KOPT-K1 (cell line): ENCODE measurements around the gene GBP1.
"Not testable (repeated sequence)": the region's sequence is repeated elsewhere in the genome, so short reads cannot be mapped to it uniquely, and the experiment has no call there.

Experiments
- H3K27ac ChIP-seq: fragments of 200-600 bp; sonication (generic); 2 replicates; pipeline ENCODE4 v1.5.1; 2016; ENCODE audit warnings: antibody characterized with exemption, mild to moderate bottlenecking, low read depth, low read length; ENCODE audit not compliant: poor library complexity, severe bottlenecking
- H3K36me3 ChIP-seq: fragments of 200-600 bp; sonication (generic); 2 replicates; pipeline ENCODE4 v1.5.1; 2017; ENCODE audit warnings: antibody characterized with exemption, mild to moderate bottlenecking, low read length, moderate library complexity; ENCODE audit not compliant: insufficient read depth
- H3K9me3 ChIP-seq: fragments of 200-600 bp; sonication (generic); 2 replicates; pipeline ENCODE4 v1.5.1; 2017; ENCODE audit warnings: antibody characterized with exemption, low read length, mild to moderate bottlenecking; ENCODE audit not compliant: insufficient read depth, poor library complexity, severe bottlenecking

GBP1 gene

DNA sequence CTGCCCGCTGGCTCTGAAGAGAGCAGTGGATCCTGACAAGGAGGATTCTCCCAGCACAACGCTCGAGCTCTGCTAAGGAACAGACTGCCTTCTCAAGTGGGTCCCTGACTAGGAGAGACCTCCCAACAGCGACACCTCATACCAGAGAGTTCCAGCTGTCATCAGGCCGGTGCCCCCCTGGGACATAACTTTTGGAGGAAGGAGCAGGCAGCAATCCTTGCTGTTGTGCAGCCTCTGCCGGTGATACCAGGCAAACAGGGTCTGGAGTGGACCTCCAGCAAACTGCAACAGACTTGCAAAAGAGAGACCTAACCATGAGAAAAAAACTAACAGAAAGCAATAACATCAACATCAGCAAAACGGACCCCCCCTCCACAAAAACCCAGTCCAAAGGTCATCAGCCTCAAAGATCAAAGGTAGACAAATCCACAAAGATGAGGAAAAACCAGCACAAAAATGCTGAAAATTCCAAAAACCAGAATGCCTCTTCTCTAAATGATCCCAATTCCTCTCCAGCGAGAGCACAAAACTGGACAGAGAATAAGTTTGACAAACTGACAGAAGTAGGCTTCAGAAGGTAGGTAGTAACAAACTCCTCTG, 7.6 kb upstream of the GBP1 start:
- H3K27ac ChIP-seq = not testable (repeated sequence)

GRCh38 chr1:89070509-89070908, 5.5 kb upstream of the GBP1 start:
- peaks cover 14% of the 10 kb centered on the region for H3K9me3 ChIP-seq
- peak overlapping the region; percentile 72 for H3K27ac ChIP-seq
- H3K36me3 ChIP-seq = no peaks in the 10 kb centered on the region

More for the DNA sequence above, 7.6 kb upstream of the GBP1 start:
- H3K36me3 ChIP-seq = not testable (repeated sequence)
- H3K9me3 ChIP-seq = peaks cover 14% of the 10 kb centered on the region

- H3K27ac ChIP-seq = peak overlapping the region; percentile 72
- no peaks in the 10 kb centered on the region for H3K36me3 ChIP-seq
- H3K9me3 ChIP-seq = peaks cover 14% of the 10 kb centered on the region
These were observed 4.9 kb upstream of the GBP1 start for GRCh38 chr1:89069951-89070350.

DNA sequence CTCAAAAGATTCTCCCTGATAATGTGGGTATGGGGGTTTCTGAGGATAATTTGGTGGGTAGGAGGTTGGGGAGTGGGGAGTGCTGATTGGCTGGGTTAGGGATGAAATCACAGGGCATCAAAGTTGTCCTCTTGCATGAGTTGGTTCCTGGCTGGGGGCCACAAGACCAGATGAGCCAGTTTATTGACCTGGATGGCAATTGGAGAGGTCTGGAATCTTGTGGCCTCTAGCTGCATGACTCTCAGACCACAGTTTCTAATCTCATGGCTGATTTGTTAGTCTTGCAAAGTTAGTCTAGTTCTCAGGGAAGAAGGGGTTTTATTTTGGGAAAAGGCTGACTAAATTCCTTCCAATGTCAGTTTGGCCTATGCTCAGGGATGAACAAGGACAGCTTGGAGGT, 3.3 kb upstream of the GBP1 start:
- no peak overlapping the region for H3K27ac ChIP-seq
- H3K36me3 ChIP-seq = no peaks in the 10 kb centered on the region
- peaks cover 5% of the 10 kb centered on the region for H3K9me3 ChIP-seq

DNA sequence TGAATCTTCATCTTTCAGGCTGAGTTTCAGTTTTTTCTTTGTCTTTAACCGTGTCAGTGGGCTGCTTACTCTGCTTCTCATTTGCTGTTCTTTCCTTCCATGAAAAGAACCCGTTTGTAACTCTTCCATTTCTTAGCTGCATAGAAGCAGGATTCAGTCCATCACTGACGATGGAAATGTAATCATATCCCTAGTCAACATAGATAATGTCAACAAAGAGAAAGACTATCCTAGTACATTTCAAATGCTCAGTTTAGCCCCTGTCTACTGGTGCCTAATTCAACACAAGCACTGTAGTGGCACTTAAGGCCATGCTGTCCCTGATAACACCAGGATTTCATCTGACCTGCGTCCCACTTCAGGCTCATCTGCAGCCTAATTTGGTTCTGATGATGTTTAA, 376 bp downstream of the GBP1 start:
- peak overlapping the region; percentile 62 for H3K27ac ChIP-seq
- no peaks in the 10 kb centered on the region for H3K9me3 ChIP-seq
- peaks cover 17% of the 10 kb centered on the region for H3K36me3 ChIP-seq

GRCh38 chr1:89063094-89063493, 1.9 kb downstream of the GBP1 start:
- no peaks in the 10 kb centered on the region for H3K9me3 ChIP-seq
- H3K36me3 ChIP-seq = peaks cover 31% of the 10 kb centered on the region
- no peak overlapping the region for H3K27ac ChIP-seq

- Histone ChIP-seq H3K27ac (no peak overlapping the region), H3K9me3 (no peaks in the 10 kb centered on the region), H3K36me3 (peaks cover 61% of the 10 kb centered on the region)
These were observed 4.9 kb downstream of the GBP1 start for GRCh38 chr1:89060091-89060490.

DNA sequence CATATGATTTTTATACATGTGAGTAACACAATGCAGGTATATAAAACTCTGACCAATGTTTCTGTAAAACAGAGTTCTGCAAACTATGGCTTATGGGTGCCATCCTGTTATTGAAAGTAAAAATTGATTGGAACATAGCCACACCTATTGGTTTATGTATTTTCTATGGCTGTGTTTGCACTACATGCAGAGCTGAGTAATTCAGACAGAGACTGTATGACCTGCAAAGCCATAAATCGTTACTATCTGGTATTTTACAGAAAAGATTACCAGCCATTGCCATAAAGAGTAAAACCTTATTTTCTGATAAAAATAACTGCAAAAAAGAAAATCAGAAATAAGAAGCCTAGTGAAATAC, 13.1 kb downstream of the GBP1 start:
- peaks cover 58% of the 10 kb centered on the region for H3K36me3 ChIP-seq
- no peak overlapping the region for H3K27ac ChIP-seq
- no peaks in the 10 kb centered on the region for H3K9me3 ChIP-seq

- Histone ChIP-seq H3K27ac (no peak overlapping the region), H3K36me3 (peaks cover 53% of the 10 kb centered on the region), H3K9me3 (no peaks in the 10 kb centered on the region)
These were observed 13.6 kb downstream of the GBP1 start for GRCh38 chr1:89051300-89051954.

GRCh38 chr1:89050649-89051033, 14.4 kb downstream of the GBP1 start:
- H3K9me3 ChIP-seq = no peaks in the 10 kb centered on the region
- peaks cover 45% of the 10 kb centered on the region for H3K36me3 ChIP-seq
- H3K27ac ChIP-seq = no peak overlapping the region

DNA sequence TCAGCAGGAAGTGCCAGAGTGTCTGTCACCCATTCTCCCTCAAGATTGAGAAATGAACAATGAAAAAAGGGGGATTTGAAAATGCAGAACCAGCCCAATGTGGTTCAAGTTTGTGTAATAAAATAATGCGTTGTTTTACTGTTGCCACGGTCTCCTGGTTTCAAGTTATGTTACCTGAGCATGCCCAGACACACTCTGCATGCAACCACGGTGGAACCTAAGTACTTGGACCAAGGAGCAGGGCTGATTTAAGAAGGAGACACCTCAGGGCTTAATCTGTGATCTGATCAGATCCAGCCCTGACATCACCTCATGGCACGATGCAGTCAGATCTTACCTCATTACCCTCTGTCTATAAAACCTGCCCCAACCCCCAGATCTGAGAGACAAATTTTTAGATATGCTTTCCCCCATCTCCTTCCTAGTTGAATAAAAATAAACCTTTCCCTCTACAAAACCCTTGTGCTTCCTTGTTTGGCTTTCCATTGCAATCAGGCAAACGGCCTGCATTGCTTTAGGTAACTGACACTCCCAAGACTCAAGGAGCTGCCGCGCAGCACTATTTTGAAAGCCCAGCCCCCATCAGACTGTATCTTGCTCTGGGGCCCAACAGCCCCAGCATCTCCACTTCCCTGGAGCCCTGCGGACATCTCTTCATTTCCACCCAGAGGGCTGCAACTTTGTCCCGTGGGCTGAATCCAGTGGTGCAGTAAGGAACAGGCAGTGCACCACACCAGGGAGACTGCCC, 14.9 kb downstream of the GBP1 start:
- not testable (repeated sequence) for H3K27ac ChIP-seq, H3K9me3 ChIP-seq
- H3K36me3 ChIP-seq = peaks cover 40% of the 10 kb centered on the region

DNA sequence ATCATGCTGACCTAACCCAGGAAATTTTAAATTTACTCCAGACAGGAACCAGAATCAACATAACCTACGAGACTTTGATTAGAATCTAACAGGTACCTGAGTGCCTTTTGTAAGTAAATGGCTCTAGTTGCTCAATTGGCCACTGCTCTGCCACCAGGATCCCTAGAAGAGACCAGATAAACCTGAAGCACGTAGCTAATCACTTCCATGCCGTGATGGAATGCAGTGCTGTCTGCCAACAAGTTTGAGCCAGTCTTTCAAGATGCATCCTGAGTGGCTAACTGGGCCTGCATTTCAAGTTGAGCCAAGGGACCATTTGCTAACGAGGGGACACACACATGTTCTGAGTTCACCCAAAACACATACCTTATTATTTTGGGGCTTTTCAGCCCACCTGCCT, 15.8 kb downstream of the GBP1 start:
- H3K27ac ChIP-seq, H3K9me3 ChIP-seq: not testable (repeated sequence)
- H3K36me3 ChIP-seq = peaks cover 32% of the 10 kb centered on the region

DNA sequence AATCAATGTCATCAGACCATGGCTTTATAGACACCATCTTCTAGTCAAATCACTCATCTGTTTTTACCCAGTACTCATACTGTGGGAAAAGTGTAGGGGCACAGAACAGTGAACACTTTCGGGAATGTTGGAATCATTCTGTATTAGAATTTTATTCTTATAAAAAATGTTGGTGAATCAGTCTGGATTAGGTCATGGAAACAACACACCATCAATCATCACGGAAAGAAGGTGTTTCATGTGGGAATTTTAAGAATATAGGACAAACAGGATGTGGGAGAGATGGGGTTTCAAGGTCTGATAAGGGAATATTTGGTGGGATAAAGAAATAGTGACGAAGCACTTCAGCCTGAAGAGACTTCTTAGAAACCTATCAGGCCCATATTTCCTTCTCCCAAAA, 17.3 kb downstream of the GBP1 start:
- Histone ChIP-seq H3K27ac (no peak overlapping the region), H3K9me3 (peaks cover 12% of the 10 kb centered on the region), H3K36me3 (peaks cover 18% of the 10 kb centered on the region)

DNA sequence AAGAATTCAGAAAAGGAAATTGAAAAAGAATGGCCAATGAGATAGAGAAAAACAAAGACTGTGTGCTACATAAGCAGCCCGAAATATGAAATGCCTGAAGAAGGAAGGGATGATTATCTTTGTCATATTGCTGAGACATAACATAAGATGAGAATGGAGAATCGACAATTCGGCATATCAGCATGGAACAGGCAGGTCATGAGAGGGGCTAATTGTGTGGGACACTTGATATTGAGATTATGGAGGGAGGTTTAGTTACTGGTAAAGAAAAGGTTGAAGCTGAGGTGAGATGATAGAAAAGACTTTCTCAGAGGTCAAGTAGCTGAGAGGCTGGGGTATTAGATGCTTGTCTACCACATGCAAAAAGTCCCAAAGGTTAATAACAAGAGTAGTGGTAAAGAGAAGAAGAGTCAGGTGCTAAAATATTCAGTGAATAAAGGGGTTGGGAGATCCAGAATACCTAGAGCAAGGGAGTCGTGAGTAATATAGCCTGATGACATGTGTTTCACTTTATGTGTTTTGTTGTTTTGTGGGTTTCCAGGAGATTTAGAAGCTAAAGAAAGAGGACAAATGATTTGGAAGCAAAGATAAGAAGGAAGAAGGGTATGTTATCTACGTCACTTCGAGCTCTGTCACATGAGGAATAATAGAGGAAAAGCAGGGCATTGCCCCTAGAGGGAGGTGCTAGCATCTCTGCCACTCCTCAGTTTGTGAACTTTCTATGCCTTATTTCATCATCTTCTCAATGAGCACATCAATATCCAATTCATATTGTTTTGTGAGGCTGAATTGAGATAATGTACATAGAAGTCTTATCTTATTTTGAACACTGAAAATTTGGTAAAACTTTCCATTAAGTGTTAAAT, 18.5 kb downstream of the GBP1 start:
- not testable (repeated sequence) for H3K36me3 ChIP-seq, H3K27ac ChIP-seq
- peaks cover 18% of the 10 kb centered on the region for H3K9me3 ChIP-seq
